ENCODE measurements around the gene PSMC5. TPM values are rescaled to one million over a fixed set of nuclear protein-coding genes. Genes with fewer than 3 reads are reported as not detected.

PSMC5 gene
- total and polyA plus RNA-seq, 8 donors: 89.8 to 151 (median 133) TPM

DNA sequence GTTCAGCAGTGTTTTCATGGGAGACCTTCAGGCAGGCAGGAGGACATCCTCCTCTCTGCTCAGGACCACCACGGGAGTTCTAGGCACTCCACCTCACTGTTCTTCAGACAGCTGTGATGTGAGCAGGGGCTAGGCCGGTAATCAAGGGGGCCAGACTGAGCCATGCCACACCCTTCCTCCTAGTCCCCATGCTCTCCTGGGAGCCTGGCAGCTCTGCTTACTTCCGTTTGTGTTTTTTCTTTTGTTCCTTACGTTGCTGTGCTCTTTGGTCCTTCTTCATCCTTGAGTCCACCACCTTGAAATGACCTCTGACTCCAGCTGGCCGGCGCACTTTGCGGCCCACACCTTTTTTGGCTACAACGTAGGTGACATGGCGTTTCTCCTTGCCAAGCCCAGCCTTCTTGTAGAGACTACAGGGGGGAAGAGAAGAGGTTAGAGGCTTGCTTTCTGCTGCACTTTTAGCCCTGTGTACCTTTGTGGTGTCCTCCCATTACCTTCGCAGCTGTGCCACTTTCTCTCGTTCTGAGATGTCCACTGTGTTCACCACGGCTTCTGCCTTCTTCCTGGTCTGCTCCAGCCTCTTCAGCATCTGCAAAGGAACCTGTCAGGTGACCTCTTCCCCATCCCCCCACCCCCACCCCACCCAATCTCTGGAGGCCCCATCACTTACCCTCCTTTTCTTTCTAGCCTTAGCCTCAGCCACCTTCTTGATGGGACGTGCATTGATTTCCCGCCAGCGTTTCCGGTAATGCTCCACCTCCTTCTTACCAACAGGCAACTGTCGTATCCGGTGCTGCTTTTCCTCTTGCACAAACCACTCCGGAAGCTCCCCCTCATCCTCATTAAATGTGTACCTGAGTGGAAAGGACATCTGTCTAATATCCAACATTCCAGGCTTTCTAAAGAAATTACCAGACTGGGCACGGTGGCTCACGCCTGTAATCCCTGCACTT is 7.4 kb upstream of the PSMC5 start:
- peaks cover 7 to 100% of the 10 kb centered on the region in 2 donors for H3K36me3 ChIP-seq
- TF ChIP-seq, protein P1, sequence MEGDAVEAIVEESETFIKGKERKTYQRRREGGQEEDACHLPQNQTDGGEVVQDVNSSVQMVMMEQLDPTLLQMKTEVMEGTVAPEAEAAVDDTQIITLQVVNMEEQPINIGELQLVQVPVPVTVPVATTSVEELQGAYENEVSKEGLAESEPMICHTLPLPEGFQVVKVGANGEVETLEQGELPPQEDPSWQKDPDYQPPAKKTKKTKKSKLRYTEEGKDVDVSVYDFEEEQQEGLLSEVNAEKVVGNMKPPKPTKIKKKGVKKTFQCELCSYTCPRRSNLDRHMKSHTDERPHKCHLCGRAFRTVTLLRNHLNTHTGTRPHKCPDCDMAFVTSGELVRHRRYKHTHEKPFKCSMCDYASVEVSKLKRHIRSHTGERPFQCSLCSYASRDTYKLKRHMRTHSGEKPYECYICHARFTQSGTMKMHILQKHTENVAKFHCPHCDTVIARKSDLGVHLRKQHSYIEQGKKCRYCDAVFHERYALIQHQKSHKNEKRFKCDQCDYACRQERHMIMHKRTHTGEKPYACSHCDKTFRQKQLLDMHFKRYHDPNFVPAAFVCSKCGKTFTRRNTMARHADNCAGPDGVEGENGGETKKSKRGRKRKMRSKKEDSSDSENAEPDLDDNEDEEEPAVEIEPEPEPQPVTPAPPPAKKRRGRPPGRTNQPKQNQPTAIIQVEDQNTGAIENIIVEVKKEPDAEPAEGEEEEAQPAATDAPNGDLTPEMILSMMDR (IDR thresholded peaks at IDR 0.05): no peak
- no peak for ATAC-seq
- peak overlapping the region in 1 of 2 donors; percentile 55 for H3K27ac ChIP-seq
- H3K4me3 ChIP-seq: no peak overlapping the region
- no peaks in the 10 kb centered on the region for H3K9me3 ChIP-seq
- intact Hi-C loops (cut with DNase I): no loop called here
- peaks cover 0 to 19% of the 10 kb centered on the region in 2 donors for H3K4me1 ChIP-seq
- DNase-seq: no peak
- H3K27me3 ChIP-seq: no peaks in the 10 kb centered on the region

GRCh38 chr17:63820963-63821561 is 6.2 kb upstream of the PSMC5 start:
- DNase-seq: no peak
- Histone ChIP-seq H3K27me3 (no peaks in the 10 kb centered on the region), H3K4me3 (no peak overlapping the region), H3K4me1 (peaks cover 6 to 31% of the 10 kb centered on the region in 2 donors), H3K9me3 (no peaks in the 10 kb centered on the region), H3K36me3 (peaks cover 0 to 98% of the 10 kb centered on the region in 2 donors), H3K27ac (no peak overlapping the region)
- no peak for ATAC-seq
- TF ChIP-seq, protein P1 (IDR thresholded peaks at IDR 0.05): no peak
- intact Hi-C loops (cut with DNase I): no loop called here

- TF ChIP-seq, protein P1 (IDR thresholded peaks at IDR 0.05): no peak
- no peaks in the 10 kb centered on the region for H3K27me3 ChIP-seq
- H3K27ac ChIP-seq: no peak overlapping the region
- H3K36me3 ChIP-seq: peaks cover 0 to 91% of the 10 kb centered on the region in 2 donors
- DNase-seq (no peak), ATAC-seq (no peak)
- intact Hi-C loops (cut with DNase I): no loop called here
- H3K4me3 ChIP-seq: no peak overlapping the region
- H3K9me3 ChIP-seq: no peaks in the 10 kb centered on the region
- H3K4me1 ChIP-seq: peaks cover 9 to 35% of the 10 kb centered on the region in 2 donors
Observed at GRCh38 chr17:63821804-63822203, 5.4 kb upstream of the PSMC5 start.

DNA sequence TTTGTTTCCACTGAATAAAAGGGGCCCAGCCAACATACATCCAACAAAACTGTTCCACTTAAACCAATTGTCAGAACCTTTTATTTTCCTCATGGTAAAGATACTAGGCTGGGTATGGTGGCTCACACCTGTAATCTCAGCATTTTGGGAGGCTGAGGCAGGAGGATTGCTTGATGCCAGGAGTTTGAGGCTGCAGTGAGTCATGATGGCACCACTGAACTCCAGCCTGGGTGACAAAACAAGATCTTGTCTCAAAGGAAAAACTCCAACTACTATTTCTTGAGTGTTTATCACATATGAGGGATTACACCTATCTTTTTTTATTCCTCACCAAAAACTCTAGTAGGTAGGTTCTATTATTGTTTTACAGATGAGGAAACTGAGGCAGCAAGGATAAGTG is 4.7 kb upstream of the PSMC5 start:
- Histone ChIP-seq H3K27ac (no peak overlapping the region), H3K9me3 (no peaks in the 10 kb centered on the region), H3K4me3 (no peak overlapping the region), H3K4me1 (peaks cover 9 to 35% of the 10 kb centered on the region in 2 donors), H3K36me3 (peaks cover 0 to 83% of the 10 kb centered on the region in 2 donors), H3K27me3 (no peaks in the 10 kb centered on the region)
- ATAC-seq (no peak), DNase-seq (no peak)
- TF ChIP-seq, protein P1 (IDR thresholded peaks at IDR 0.05): no peak
- intact Hi-C loops (cut with DNase I): no loop called here

Data from left lung (tissue), 10 donors.